Breast epithelium (tissue), 4 donors: ENCODE data around the gene FGGY. TPM values are rescaled to one million over a fixed set of nuclear protein-coding genes. Genes with fewer than 3 reads are reported as not detected.
A peak's percentile ranks its signal among the peaks of the same experiment; 100 is the strongest.

Source experiments
- DNase-seq, 2 donors: peaks; one replicate each; pipeline ENCODE4 v3.0.0-alpha.2; 2019; ENCODE audit warnings: low spot score in 2 of 2
- H3K27ac ChIP-seq, 2 donors: fragments of 200-600 bp; sonication (generic) in 1 of 2; one replicate each; pipeline ENCODE4 v1.5.1; 2016 to 2019; ENCODE audit warnings: mild to moderate bottlenecking in 1 of 2
- H3K27me3 ChIP-seq, 2 donors: fragments of 200-600 bp; sonication (generic) in 1 of 2; one replicate each; pipeline versions ENCODE4 v1.5.1 to v1.6.0; 2017 to 2019; ENCODE audit warnings: control low read depth in 1 of 2, mild to moderate bottlenecking in 1 of 2
- H3K36me3 ChIP-seq: fragments of 200-600 bp; one replicate; pipeline ENCODE4 v1.5.1; 2019
- H3K4me1 ChIP-seq, 2 donors: fragments of 200-600 bp; sonication (generic); one replicate each; pipeline ENCODE4 v1.5.1; 2016 to 2019; ENCODE audit warnings: control low read depth in 1 of 2
- H3K4me3 ChIP-seq, 3 donors: fragments of 200-600 bp; sonication (generic); 1 replicate in 2 of 3; 2 replicates in 1 of 3; pipeline ENCODE4 v1.5.1; 2016 to 2019; ENCODE audit warnings: mild to moderate bottlenecking in 3 of 3, moderate library complexity in 2 of 3
- H3K9me3 ChIP-seq, 2 donors: fragments of 200-600 bp; sonication (generic) in 1 of 2; one replicate each; pipeline ENCODE4 v1.5.1; 2016 to 2019; ENCODE audit warnings: control low read depth in 1 of 2
- CTCF ChIP-seq, 3 donors: fragments of 450-650 bp; IDR thresholded peaks; one replicate each; pipeline ENCODE4 v1.5.1; 2016 to 2017; ENCODE audit warnings: antibody characterized with exemption in 3 of 3, mild to moderate bottlenecking in 3 of 3, moderate library complexity in 3 of 3
- POLR2A ChIP-seq: fragments of 450-650 bp; IDR thresholded peaks from one replicate; pipeline ENCODE4 v1.6.1; 2016; ENCODE audit warnings: antibody characterized with exemption, mild to moderate bottlenecking, moderate library complexity
- POLR2AphosphoS5 ChIP-seq, 3 donors: sonication (generic); formaldehyde crosslinking; IDR thresholded peaks; one replicate each; pipeline ENCODE4 v1.6.1; 2017; ENCODE audit warnings: antibody characterized with exemption in 3 of 3
- intact Hi-C: fragments of 100-400 bp; cut with DNase I; formaldehyde crosslinking; loops from one replicate; pipeline ENCODE4 v1.15.1; 2023; ENCODE audit warnings: low total_unique reads
- total RNA-seq, 3 donors: library from RNA; depleted of rRNA; stranded (reverse); fragments of >200 nt; gene quantifications; one replicate each; pipeline ENCODE4 v1.1.0, GENCODE V29; 2016

The FGGY gene
- total RNA-seq, 3 donors from 2014 or later: 16.2 to 50.3 (median 29.2) TPM

GRCh38 chr1:59680044-59680443, 383.1 kb downstream of the FGGY start:
- Histone ChIP-seq H3K27me3 (no peaks in the 10 kb centered on the region), H3K4me3 (no peak overlapping the region), H3K36me3 (no peaks in the 10 kb centered on the region), H3K9me3 (no peaks in the 10 kb centered on the region), H3K4me1 (peaks cover 0 to 3% of the 10 kb centered on the region in 2 donors), H3K27ac (no peak overlapping the region)
- TF ChIP-seq POLR2AphosphoS5 (IDR thresholded peaks at IDR 0.05) (no peak), POLR2A (no peak), CTCF (IDR thresholded peaks at IDR 0.05) (no peak)
- no peak for DNase-seq
- intact Hi-C loops: no loop called here

- peak overlapping the region in 1 of 2 donors; percentile 59 for H3K27ac ChIP-seq
- H3K4me3 ChIP-seq: no peak overlapping the region
- TF ChIP-seq CTCF (IDR thresholded peaks at IDR 0.05) (no peak), POLR2A (no peak), POLR2AphosphoS5 (IDR thresholded peaks at IDR 0.05) (no peak)
- H3K4me1 ChIP-seq: no peaks in the 10 kb centered on the region
- DNase-seq: no peak
- intact Hi-C loops: no loop called here
- no peaks in the 10 kb centered on the region for H3K27me3 ChIP-seq
- H3K36me3 ChIP-seq: no peaks in the 10 kb centered on the region
- no peaks in the 10 kb centered on the region for H3K9me3 ChIP-seq
Measured at GRCh38 chr1:59682396-59683080, 385.6 kb downstream of the FGGY start.

GRCh38 chr1:59683197-59683596, 386.3 kb downstream of the FGGY start:
- H3K27ac ChIP-seq: peak overlapping the region in 1 of 2 donors; percentile 59

GRCh38 chr1:59684698-59685097, 387.8 kb downstream of the FGGY start:
- no peaks in the 10 kb centered on the region for H3K36me3 ChIP-seq
- no peaks in the 10 kb centered on the region for H3K9me3 ChIP-seq
- no peak overlapping the region for H3K4me3 ChIP-seq
- no peak overlapping the region for H3K27ac ChIP-seq
- H3K27me3 ChIP-seq: no peaks in the 10 kb centered on the region
- intact Hi-C loops: no loop called here
- H3K4me1 ChIP-seq: no peaks in the 10 kb centered on the region
- DNase-seq: no peak
- no peak for TF ChIP-seq POLR2A
- TF ChIP-seq CTCF (IDR thresholded peaks at IDR 0.05): no peak
- TF ChIP-seq POLR2AphosphoS5 (IDR thresholded peaks at IDR 0.05): no peak

More at GRCh38 chr1:59683197-59683596, 386.3 kb downstream of the FGGY start:
- Histone ChIP-seq H3K4me1 (no peaks in the 10 kb centered on the region), H3K36me3 (no peaks in the 10 kb centered on the region), H3K27me3 (no peaks in the 10 kb centered on the region), H3K4me3 (no peak overlapping the region), H3K9me3 (no peaks in the 10 kb centered on the region)
- intact Hi-C loops: no loop called here
- TF ChIP-seq POLR2A: no peak
- no peak for TF ChIP-seq POLR2AphosphoS5 (IDR thresholded peaks at IDR 0.05)
- no peak for TF ChIP-seq CTCF (IDR thresholded peaks at IDR 0.05)
- DNase-seq: no peak

- H3K4me1 ChIP-seq: no peaks in the 10 kb centered on the region
- no peak overlapping the region for H3K4me3 ChIP-seq
- no peak for TF ChIP-seq CTCF (IDR thresholded peaks at IDR 0.05)
- TF ChIP-seq POLR2A: no peak
- no peak for TF ChIP-seq POLR2AphosphoS5 (IDR thresholded peaks at IDR 0.05)
- no peak overlapping the region for H3K27ac ChIP-seq
- intact Hi-C loops: no loop called here
- no peaks in the 10 kb centered on the region for H3K27me3 ChIP-seq
- no peak for DNase-seq
- no peaks in the 10 kb centered on the region for H3K36me3 ChIP-seq
- H3K9me3 ChIP-seq: no peaks in the 10 kb centered on the region
Measured at GRCh38 chr1:59685101-59685500, 388.2 kb downstream of the FGGY start.
